MM.1S (cell line): ENCODE results near the gene TUBB2B.

ENCODE experiments used
- EZH2 ChIP-seq: fragments of 300-600 bp; sonication (generic); optimal IDR thresholded peaks from 2 replicates; pipeline ENCODE3; 2017; ENCODE audit warnings: low read depth, mild to moderate bottlenecking, antibody characterized with exemption, low read length, mixed read lengths
- TF ChIP-seq, protein P1 (sequence below): fragments of 300-600 bp; sonication (generic); IDR thresholded peaks from 2 replicates; pipeline ENCODE4 v1.5.1; 2016; ENCODE audit warnings: antibody characterized with exemption, low read length, mixed read lengths

DNA sequence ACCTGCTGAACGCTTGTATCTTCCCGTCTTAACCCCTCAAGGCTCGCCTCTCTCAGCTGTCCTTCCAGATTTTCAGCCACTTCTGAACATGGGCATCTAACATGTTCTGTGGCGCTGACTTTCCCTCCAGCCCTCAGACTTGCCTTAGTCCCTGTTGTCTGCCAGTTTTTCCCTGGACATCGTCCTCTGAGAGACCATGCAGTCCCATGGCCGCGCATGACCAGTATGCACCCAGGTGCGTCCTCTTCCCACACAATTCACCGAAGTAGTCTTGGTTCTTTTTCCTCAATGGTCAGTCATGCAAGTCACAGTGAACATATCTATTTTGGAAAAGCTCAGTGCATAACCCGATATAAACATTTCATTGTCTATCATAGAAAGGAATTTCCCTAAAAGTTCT is 9.2 kb downstream of the TUBB2B start:
- TF ChIP-seq, protein P1, sequence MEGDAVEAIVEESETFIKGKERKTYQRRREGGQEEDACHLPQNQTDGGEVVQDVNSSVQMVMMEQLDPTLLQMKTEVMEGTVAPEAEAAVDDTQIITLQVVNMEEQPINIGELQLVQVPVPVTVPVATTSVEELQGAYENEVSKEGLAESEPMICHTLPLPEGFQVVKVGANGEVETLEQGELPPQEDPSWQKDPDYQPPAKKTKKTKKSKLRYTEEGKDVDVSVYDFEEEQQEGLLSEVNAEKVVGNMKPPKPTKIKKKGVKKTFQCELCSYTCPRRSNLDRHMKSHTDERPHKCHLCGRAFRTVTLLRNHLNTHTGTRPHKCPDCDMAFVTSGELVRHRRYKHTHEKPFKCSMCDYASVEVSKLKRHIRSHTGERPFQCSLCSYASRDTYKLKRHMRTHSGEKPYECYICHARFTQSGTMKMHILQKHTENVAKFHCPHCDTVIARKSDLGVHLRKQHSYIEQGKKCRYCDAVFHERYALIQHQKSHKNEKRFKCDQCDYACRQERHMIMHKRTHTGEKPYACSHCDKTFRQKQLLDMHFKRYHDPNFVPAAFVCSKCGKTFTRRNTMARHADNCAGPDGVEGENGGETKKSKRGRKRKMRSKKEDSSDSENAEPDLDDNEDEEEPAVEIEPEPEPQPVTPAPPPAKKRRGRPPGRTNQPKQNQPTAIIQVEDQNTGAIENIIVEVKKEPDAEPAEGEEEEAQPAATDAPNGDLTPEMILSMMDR = no peak
- no peak for TF ChIP-seq EZH2
